ENCODE results near the gene BLVRA. TPM values are rescaled to one million over a fixed set of nuclear protein-coding genes. Genes with fewer than 3 reads are reported as not detected.
"Not testable (repeated sequence)": the region's sequence is repeated elsewhere in the genome, so short reads cannot be mapped to it uniquely, and the experiment has no call there.

The BLVRA gene
- total RNA-seq, 1 experiment from 2014 or later, result 40.7 TPM

GRCh38 chr7:43711503-43711902 is 47.0 kb upstream of the BLVRA start:
- no peaks in the 10 kb centered on the region for H3K27me3 Mint-ChIP-seq (ENCODE audit: low read depth)
- H3K27me3 ChIP-seq (ENCODE audit: insufficient read depth, low read length), result no peaks in the 10 kb centered on the region
- H3T11ph ChIP-seq (ENCODE audit: low read length), result no peak overlapping the region
- no peak overlapping the region for H2BK15ac ChIP-seq (ENCODE audit: low read depth, low read length)
- H2BK120ac ChIP-seq (ENCODE audit: low read depth, low read length, poor library complexity, severe bottlenecking), result no peak overlapping the region
- H4K8ac ChIP-seq (replicated peaks; ENCODE audit: insufficient read length, low read depth, low read length), result no peak overlapping the region
- H3K23me2 ChIP-seq (ENCODE audit: insufficient read length, low read depth, low read length, poor library complexity, severe bottlenecking), result no peaks in the 10 kb centered on the region
- H2AK5ac ChIP-seq (ENCODE audit: insufficient read length, low read length), result no peak overlapping the region
- H3K79me1 ChIP-seq (ENCODE audit: insufficient read depth, low read depth, low read length, poor library complexity, severe bottlenecking), result peaks cover 12% of the 10 kb centered on the region
- H3K27ac Mint-ChIP-seq, result no peak overlapping the region
- H3K4me1 ChIP-seq (ENCODE audit: insufficient read depth, low read length), result peaks cover 2% of the 10 kb centered on the region; the same call in 1 of the 2 replicates
- peaks cover 16% of the 10 kb centered on the region; the same call in 1 of the 2 replicates for H3K79me2 ChIP-seq (ENCODE audit: insufficient read depth, low read length)
- H3K23ac ChIP-seq (ENCODE audit: insufficient read length, low read depth, low read length), result no peak overlapping the region
- H4K20me1 ChIP-seq (ENCODE audit: control insufficient read depth, insufficient read depth, insufficient read length), result no peaks in the 10 kb centered on the region
- H3K4me3 Mint-ChIP-seq, result no peak overlapping the region
- no peak overlapping the region for H2BK12ac ChIP-seq (ENCODE audit: insufficient read length, low read depth, low read length)
- WGBS (ENCODE audit: extremely low coverage, insufficient read length, low lambda C conversion rate), result no CpG with 5 or more reads among the region's 1 CpG
- no peak overlapping the region for H2BK5ac ChIP-seq (ENCODE audit: insufficient read length, low read length)
- TF ChIP-seq CTCF (conservative IDR thresholded peaks at IDR 0.05), result no peak
- no peak overlapping the region for H3K9ac ChIP-seq (ENCODE audit: extremely low read depth, insufficient read length, low read length)
- peaks cover 14 to 19% of the 10 kb centered on the region in 2 experiments for H3K4me1 Mint-ChIP-seq
- H3K4ac ChIP-seq (ENCODE audit: low read depth, low read length), result no peak overlapping the region
- peaks cover 17 to 42% (median 34%) of the 10 kb centered on the region in 3 experiments for H3K36me3 Mint-ChIP-seq (ENCODE audit: insufficient read depth in 1 of 3, low read depth in 3 of 3)
- H3K14ac ChIP-seq (ENCODE audit: insufficient read depth, low read length), result no peak overlapping the region
- no peak overlapping the region for H2AFZ ChIP-seq (ENCODE audit: low read length)
- H4K5ac ChIP-seq (ENCODE audit: insufficient read length, low read depth, low read length), result no peak overlapping the region
- no peak overlapping the region for H2BK20ac ChIP-seq (ENCODE audit: low read depth, low read length, poor library complexity, severe bottlenecking)
- H3K27ac ChIP-seq (ENCODE audit: insufficient read length, low read depth, low read length), result no peak overlapping the region
- H3K9me3 ChIP-seq (ENCODE audit: control insufficient read depth, low read depth, low read length), result no peaks in the 10 kb centered on the region
- H3K4me2 ChIP-seq (ENCODE audit: insufficient read depth, insufficient read length, low read length), result no peak overlapping the region
- no peak overlapping the region for H3K56ac ChIP-seq (ENCODE audit: insufficient read length, low read depth, low read length)
- no peak overlapping the region for H3K18ac ChIP-seq (ENCODE audit: insufficient read length, low read depth, low read length)
- no peak overlapping the region for H4K91ac ChIP-seq (ENCODE audit: insufficient read length, low read depth, low read length)
- peaks cover 12 to 29% of the 10 kb centered on the region in 2 experiments for H3K9me3 Mint-ChIP-seq
- DNase-seq, result no peak

DNA sequence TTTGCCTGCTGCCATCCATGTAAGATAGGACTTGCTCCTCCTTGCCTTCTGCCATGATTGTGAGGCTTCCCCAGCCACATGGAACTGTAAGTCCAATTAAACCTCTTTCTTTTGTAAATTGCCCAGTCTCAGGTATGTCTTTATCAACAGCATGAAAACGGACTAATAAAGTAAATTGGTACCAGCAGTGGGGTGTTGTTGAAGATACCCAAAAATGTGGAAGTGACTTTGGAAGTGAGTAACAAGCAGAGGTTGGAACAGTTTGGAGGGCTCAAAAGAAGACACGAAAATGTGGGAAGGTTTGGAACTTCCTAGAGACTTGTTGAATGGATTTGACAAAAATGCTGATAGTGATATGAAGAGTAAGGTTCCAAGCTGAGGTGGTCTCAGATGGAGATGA is 42.5 kb upstream of the BLVRA start:
- not testable (repeated sequence) for H2BK15ac ChIP-seq (ENCODE audit: low read depth, low read length); H3K27ac Mint-ChIP-seq; H3K4me3 Mint-ChIP-seq

More for the DNA sequence above, 42.5 kb upstream of the BLVRA start:
- not testable (repeated sequence) for H3K27me3 Mint-ChIP-seq (ENCODE audit: low read depth); H3K23me2 ChIP-seq (ENCODE audit: insufficient read length, low read depth, low read length, poor library complexity, severe bottlenecking); H2AFZ ChIP-seq (ENCODE audit: low read length); H2BK5ac ChIP-seq (ENCODE audit: insufficient read length, low read length); H3K9ac ChIP-seq (ENCODE audit: extremely low read depth, insufficient read length, low read length); H3K56ac ChIP-seq (ENCODE audit: insufficient read length, low read depth, low read length); H3K23ac ChIP-seq (ENCODE audit: insufficient read length, low read depth, low read length); H3K4ac ChIP-seq (ENCODE audit: low read depth, low read length); H3K9me3 ChIP-seq (ENCODE audit: control insufficient read depth, low read depth, low read length); H3K27ac ChIP-seq (ENCODE audit: insufficient read length, low read depth, low read length); H3K18ac ChIP-seq (ENCODE audit: insufficient read length, low read depth, low read length); H3K27me3 ChIP-seq (ENCODE audit: insufficient read depth, low read length); H4K20me1 ChIP-seq (ENCODE audit: control insufficient read depth, insufficient read depth, insufficient read length); DNase-seq; H3K4me1 ChIP-seq (ENCODE audit: insufficient read depth, low read length); H2BK120ac ChIP-seq (ENCODE audit: low read depth, low read length, poor library complexity, severe bottlenecking); H2AK5ac ChIP-seq (ENCODE audit: insufficient read length, low read length); H4K5ac ChIP-seq (ENCODE audit: insufficient read length, low read depth, low read length); H3T11ph ChIP-seq (ENCODE audit: low read length); H4K8ac ChIP-seq (replicated peaks; ENCODE audit: insufficient read length, low read depth, low read length); H2BK20ac ChIP-seq (ENCODE audit: low read depth, low read length, poor library complexity, severe bottlenecking); H4K91ac ChIP-seq (ENCODE audit: insufficient read length, low read depth, low read length); H3K14ac ChIP-seq (ENCODE audit: insufficient read depth, low read length); H3K4me2 ChIP-seq (ENCODE audit: insufficient read depth, insufficient read length, low read length); H2BK12ac ChIP-seq (ENCODE audit: insufficient read length, low read depth, low read length)
- Mint-ChIP-seq H3K9me3 (peaks cover 20 to 28% of the 10 kb centered on the region in 2 experiments; a peak in 4 of 5 replicates), H3K4me1 (peaks cover 7 to 12% of the 10 kb centered on the region in 2 experiments), H3K36me3 (ENCODE audit: insufficient read depth in 1 of 3, low read depth in 3 of 3) (peaks cover 33 to 47% (median 33%) of the 10 kb centered on the region in 3 experiments)
- Histone ChIP-seq H3K79me2 (ENCODE audit: insufficient read depth, low read length) (peaks cover 30% of the 10 kb centered on the region; the same call in 1 of the 2 replicates), H3K79me1 (ENCODE audit: insufficient read depth, low read depth, low read length, poor library complexity, severe bottlenecking) (peaks cover 19% of the 10 kb centered on the region)
- WGBS (ENCODE audit: extremely low coverage, insufficient read length, low lambda C conversion rate), result no CpG with 5 or more reads among the region's 2 CpGs

Data from H9 (cell line).